Thyroid gland (tissue), 4 donors: ENCODE data around the gene RIN1. TPM values are rescaled to one million over a fixed set of nuclear protein-coding genes. Genes with fewer than 3 reads are reported as not detected.

Experiments used
- DNase-seq, 2 donors: peaks; one replicate each; pipeline ENCODE4 v3.0.0-alpha.2; 2019
- H3K27ac ChIP-seq, 3 donors: fragments of 200-600 bp; sonication (generic); 1 replicate in 2 of 3; 2 replicates in 1 of 3; pipeline ENCODE4 v1.5.1; 2016 to 2019; ENCODE audit warnings: mild to moderate bottlenecking in 1 of 3, moderate library complexity in 1 of 3
- H3K27me3 ChIP-seq: fragments of 200-600 bp; sonication (generic); one replicate; pipeline ENCODE4 v1.5.1; 2019
- H3K36me3 ChIP-seq, 2 donors: fragments of 200-600 bp; sonication (generic); one replicate each; pipeline ENCODE4 v1.5.1; 2016 to 2019
- H3K4me1 ChIP-seq, 2 donors: fragments of 200-600 bp; sonication (generic); one replicate each; pipeline ENCODE4 v1.5.1; 2017 to 2019
- H3K4me3 ChIP-seq, 3 donors: fragments of 200-600 bp; sonication (generic); replicated peaks in 1 of 3; 1 replicate in 2 of 3; 2 replicates in 1 of 3; pipeline ENCODE4 v1.5.1; 2016; ENCODE audit warnings: mild to moderate bottlenecking in 1 of 3
- H3K9me3 ChIP-seq: fragments of 200-600 bp; sonication (generic); one replicate; pipeline ENCODE4 v1.5.1; 2017
- POLR2A ChIP-seq, 2 donors: fragments of 450-650 bp; IDR thresholded peaks; one replicate each; pipeline ENCODE4 v1.6.1; 2017; ENCODE audit warnings: antibody characterized with exemption in 2 of 2, mild to moderate bottlenecking in 2 of 2, moderate library complexity in 1 of 2
- WGBS, 2 donors: methylation state at CpG; one replicate each; pipeline ENCODE4 v1.1.5; 2017; 5-methylcytosine and 5-hydroxymethylcytosine counted together
- intact Hi-C: fragments of 100-400 bp; cut with DNase I; formaldehyde crosslinking; loops from one replicate; pipeline ENCODE4 v1.15.1; 2023
- total RNA-seq, 4 donors: library from RNA; depleted of rRNA; stranded (reverse); fragments of >200 nt; gene quantifications; one replicate each; pipeline ENCODE4 v1.2.3, GENCODE V29; 2016
- TF ChIP-seq, protein P1 (sequence below), 6 experiments: fragments of 200-600 bp in 3 of 6; fragments of 450-650 bp in 3 of 6; sonication (generic) in 3 of 6; IDR thresholded peaks; one replicate each; pipeline ENCODE4 v1.5.1; 2016 to 2019; ENCODE audit warnings: antibody characterized with exemption in 6 of 6, mild to moderate bottlenecking in 2 of 6, inconsistent platforms in 1 of 6, moderate library complexity in 1 of 6

Gene RIN1
- total RNA-seq, 4 donors from 2014 or later = 1.3 to 7.9 (median 2.2) TPM

DNA sequence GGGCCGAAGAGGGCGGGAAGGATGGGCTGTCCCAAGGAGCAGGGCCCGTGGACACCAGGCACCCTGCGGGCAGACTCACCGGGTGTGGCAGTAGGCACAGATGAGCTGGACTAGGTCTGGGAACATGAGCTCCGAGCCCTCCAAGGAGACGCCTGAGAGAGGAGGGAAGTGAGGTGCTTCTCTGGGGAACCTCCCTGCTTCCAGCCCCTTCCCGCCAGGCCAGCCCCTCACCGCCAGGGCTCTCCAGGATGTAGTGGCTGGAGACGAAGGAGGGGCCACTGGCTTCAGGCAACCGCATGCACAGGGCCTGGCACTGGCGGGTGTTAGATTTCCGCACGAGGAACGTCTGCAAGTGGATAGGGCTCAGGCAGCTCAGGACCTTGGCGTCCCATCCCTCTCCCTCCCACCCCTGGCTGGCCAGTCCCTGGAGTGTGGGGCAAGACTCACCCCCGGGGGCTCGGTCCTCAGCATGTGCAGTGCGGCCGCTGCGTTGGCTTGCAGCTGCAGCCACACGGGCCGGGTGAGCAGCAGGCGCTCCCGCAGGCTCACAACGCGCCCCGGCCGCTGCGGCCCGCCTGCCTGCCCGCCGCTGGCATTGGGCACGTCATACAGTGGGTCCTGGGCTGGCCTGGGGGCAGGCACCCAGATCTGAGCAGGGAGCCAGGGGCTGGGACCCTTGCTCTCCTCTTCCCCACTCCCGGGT lies 552 bp downstream of the RIN1 start:
- Histone ChIP-seq H3K36me3 (peaks cover 18 to 22% of the 10 kb centered on the region in 2 donors), H3K9me3 (no peaks in the 10 kb centered on the region), H3K4me1 (peaks cover 7 to 24% of the 10 kb centered on the region in 2 donors), H3K4me3 (peak overlapping the region in 1 of 3 donors; percentile 26), H3K27me3 (no peaks in the 10 kb centered on the region), H3K27ac (peak overlapping the region in 2 of 3 donors; percentile 42 to 47)
- WGBS, 2 donors = 16 to 18% methylated on average over 11 to 17 of the region's 35 CpGs
- DNase-seq = no peak
- intact Hi-C loops = no loop called here
- TF ChIP-seq, protein P1, sequence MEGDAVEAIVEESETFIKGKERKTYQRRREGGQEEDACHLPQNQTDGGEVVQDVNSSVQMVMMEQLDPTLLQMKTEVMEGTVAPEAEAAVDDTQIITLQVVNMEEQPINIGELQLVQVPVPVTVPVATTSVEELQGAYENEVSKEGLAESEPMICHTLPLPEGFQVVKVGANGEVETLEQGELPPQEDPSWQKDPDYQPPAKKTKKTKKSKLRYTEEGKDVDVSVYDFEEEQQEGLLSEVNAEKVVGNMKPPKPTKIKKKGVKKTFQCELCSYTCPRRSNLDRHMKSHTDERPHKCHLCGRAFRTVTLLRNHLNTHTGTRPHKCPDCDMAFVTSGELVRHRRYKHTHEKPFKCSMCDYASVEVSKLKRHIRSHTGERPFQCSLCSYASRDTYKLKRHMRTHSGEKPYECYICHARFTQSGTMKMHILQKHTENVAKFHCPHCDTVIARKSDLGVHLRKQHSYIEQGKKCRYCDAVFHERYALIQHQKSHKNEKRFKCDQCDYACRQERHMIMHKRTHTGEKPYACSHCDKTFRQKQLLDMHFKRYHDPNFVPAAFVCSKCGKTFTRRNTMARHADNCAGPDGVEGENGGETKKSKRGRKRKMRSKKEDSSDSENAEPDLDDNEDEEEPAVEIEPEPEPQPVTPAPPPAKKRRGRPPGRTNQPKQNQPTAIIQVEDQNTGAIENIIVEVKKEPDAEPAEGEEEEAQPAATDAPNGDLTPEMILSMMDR (IDR thresholded peaks at IDR 0.05) = no peak
- TF ChIP-seq POLR2A (IDR thresholded peaks at IDR 0.05) = no peak

DNA sequence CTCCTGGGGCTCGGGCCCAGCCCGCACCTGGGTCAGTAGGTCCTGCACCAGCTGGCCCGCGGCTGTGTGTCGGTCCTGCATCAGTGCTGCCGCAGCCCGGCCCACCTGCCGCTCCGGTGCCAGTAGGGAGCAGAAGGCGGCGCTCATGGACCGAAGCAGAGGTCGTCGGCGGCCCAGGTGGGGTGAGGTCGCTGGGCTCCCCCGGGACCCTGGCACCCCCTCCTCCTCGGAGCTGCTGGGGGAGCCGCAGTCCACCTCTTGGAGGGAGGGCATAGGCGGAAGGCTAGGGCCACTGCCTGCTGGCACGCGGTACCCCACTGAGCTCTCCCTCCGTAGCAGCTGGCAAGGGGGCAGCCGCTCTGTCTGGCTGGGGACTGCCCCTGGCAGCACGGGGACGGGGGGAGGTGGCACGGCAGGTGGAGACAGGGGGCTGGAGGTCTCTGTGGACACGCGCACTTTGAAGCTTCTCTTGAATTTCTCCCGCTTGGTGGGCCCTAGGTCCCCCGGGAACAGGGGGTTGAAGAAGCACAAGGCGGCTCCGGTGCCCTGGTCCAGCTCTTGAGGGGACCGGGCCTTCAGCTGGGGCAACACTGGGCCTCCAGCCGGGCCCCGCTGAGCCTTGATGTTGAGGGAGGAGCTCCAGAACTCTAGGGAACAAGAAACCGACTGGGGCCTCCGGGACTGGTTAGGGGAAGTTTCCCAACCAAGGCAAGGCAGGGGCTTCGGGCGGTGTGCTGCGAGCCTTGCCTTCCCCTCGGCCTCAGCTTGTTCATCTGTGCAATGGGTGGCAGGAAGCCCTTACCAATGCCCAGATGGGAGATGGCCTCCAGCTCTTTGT lies 1.4 kb downstream of the RIN1 start:
- Histone ChIP-seq H3K27me3 (no peaks in the 10 kb centered on the region), H3K27ac (no peak overlapping the region), H3K36me3 (peaks cover 9 to 13% of the 10 kb centered on the region in 2 donors), H3K9me3 (no peaks in the 10 kb centered on the region), H3K4me1 (peaks cover 7 to 24% of the 10 kb centered on the region in 2 donors), H3K4me3 (peak overlapping the region in 1 of 3 donors; percentile 26)
- intact Hi-C loops = no loop called here
- TF ChIP-seq, protein P1 (IDR thresholded peaks at IDR 0.05) = no peak
- TF ChIP-seq POLR2A (IDR thresholded peaks at IDR 0.05) = no peak
- 77 to 81% methylated on average over 15 to 23 of the region's 42 CpGs for whole genome bisulfite sequencing, 2 donors
- no peak for DNase-seq

DNA sequence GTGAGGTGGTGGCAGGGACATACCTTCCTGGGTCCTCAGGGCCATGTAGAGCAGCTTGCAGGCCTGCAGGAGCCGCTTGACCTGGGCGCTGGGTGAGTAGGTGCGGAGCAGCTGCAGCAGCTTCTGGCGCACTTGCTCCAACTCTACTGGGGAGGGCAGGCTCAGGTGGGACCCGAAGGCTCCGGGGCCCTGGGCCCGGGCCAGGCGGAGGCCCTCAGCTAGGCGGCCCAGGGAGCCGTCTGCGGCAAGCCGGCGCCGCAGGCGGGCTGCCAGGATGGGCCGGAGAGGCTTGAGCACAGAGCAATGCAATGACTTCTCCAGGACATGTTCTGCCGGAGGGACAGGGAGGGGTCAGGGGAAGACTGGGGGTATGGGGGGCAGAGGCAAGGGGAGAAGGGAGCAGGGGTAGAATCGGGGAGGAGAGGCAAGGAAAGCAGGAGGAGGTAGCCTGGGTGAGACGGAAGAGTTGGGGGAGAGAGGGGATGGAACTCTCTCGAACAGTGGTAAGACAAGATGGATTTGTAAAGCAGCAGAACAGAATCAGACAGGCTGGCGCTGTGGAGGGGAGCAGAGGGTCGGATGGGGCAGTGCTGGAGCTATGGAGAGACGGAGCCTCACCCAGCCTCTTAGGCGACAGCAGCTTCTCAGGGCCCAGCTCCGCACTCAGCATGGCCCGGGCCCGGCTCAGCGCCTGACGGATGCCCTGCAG lies 2.2 kb downstream of the RIN1 start:
- TF ChIP-seq, protein P1 (IDR thresholded peaks at IDR 0.05) = no peak
- no peak for TF ChIP-seq POLR2A (IDR thresholded peaks at IDR 0.05)
- WGBS, 2 donors = 78 to 83% methylated on average over 21 to 25 of the region's 29 CpGs
- intact Hi-C loops = no loop called here

DNA sequence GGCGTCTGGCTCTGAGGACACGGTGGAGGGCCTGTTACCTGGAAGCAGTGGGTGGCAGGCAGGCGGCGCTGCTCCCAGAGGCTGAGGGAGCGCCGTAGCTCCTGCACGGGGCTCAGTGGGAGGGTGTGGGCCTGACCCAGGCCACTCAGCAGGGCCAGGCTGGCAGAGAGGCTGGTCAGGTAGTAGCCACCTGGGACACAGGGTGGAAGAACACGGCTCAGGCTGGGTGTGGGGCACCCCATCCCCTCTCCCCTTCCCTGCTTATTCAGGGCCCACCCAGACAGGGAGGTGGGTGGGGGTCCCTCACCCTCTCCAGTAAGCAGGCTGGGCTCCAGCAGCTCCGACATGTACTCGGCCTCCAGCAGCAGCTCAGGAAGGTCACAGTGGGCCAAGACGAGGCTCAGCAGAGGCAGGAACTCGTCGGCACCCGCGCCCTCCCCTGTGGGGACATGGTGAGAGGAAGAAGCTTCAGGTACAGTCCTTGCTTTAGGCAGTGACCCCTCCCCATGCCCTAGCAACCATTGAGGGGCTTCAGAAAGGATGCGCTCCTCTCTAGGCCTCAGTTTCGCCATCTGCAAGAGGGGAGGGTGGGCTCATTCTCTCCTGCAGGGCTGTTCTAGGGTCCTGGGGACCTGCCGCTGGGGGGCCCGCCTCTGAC lies 2.9 kb downstream of the RIN1 start:
- no peak for DNase-seq
- H3K4me1 ChIP-seq = peaks cover 7 to 29% of the 10 kb centered on the region in 2 donors
- H3K27me3 ChIP-seq = no peaks in the 10 kb centered on the region
- TF ChIP-seq POLR2A (IDR thresholded peaks at IDR 0.05) = no peak
- TF ChIP-seq, protein P1 (IDR thresholded peaks at IDR 0.05) = no peak
- 90 to 94% methylated on average over 6 to 7 of the region's 19 CpGs for WGBS, 2 donors
- H3K9me3 ChIP-seq = no peaks in the 10 kb centered on the region
- H3K36me3 ChIP-seq = peaks cover under 1 to 6% of the 10 kb centered on the region in 2 donors
- H3K27ac ChIP-seq = no peak overlapping the region
- no peak overlapping the region for H3K4me3 ChIP-seq
- intact Hi-C loops = no loop called here

More for the DNA sequence above, 2.2 kb downstream of the RIN1 start:
- H3K9me3 ChIP-seq = no peaks in the 10 kb centered on the region
- no peak overlapping the region for H3K27ac ChIP-seq
- peaks cover 6% of the 10 kb centered on the region in 2 donors for H3K36me3 ChIP-seq
- no peaks in the 10 kb centered on the region for H3K27me3 ChIP-seq
- peaks cover 7 to 24% of the 10 kb centered on the region in 2 donors for H3K4me1 ChIP-seq
- no peak for DNase-seq
- H3K4me3 ChIP-seq = no peak overlapping the region
